Cardiac septum (tissue), 1 donor: Measurements from ENCODE around the gene MPV17L. TPM values are rescaled to one million over a fixed set of nuclear protein-coding genes. Genes with fewer than 3 reads are reported as not detected.
"Not testable (repeated sequence)": the region's sequence is repeated elsewhere in the genome, so short reads cannot be mapped to it uniquely, and the experiment has no call there.

Experiments
- DNase-seq: peaks from one replicate; pipeline ENCODE4 v3.0.0-alpha.2; 2020; ENCODE audit warnings: low spot score
- intact Hi-C: fragments of 100-400 bp; cut with DNase I; formaldehyde crosslinking; loops from one replicate; pipeline ENCODE4 v1.14.0; 2022
- long read RNA-seq: library from polyadenylated mRNA; unstranded; transcript quantifications from one replicate; pipeline ENCODE4 v2.0.0, GENCODE V29; 2021
- total RNA-seq: library from RNA; stranded (reverse); fragmentation: NEBNext Ultra II Directional; extraction: Animal tissue kit (Norgen Biotek cat#: 25700); gene quantifications from one replicate; pipeline ENCODE4 v1.2.1, GENCODE V29; 2021
- donor health status: DM: no; HTN: no; CAD: no.

Gene MPV17L
- 5.4 TPM for total RNA-seq
- long read RNA-seq, partial matches to known transcripts: 0 of 1 reads
- long read RNA-seq, other reads (novel, unspliced or antisense): 0 of 1 reads

- DNase-seq, intact Hi-C loops: not testable (repeated sequence)
Measured at GRCh38 chr16:15395631-15396508, at the start of gene MPV17L. TSS of gene MPV17L (plus strand) at chr16:15395754. CDS start at chr16:15395898, 144 bp downstream.

GRCh38 chr16:15348721-15349120 is 46.8 kb upstream of the MPV17L start:
- intact Hi-C loops: not testable (repeated sequence)

DNA sequence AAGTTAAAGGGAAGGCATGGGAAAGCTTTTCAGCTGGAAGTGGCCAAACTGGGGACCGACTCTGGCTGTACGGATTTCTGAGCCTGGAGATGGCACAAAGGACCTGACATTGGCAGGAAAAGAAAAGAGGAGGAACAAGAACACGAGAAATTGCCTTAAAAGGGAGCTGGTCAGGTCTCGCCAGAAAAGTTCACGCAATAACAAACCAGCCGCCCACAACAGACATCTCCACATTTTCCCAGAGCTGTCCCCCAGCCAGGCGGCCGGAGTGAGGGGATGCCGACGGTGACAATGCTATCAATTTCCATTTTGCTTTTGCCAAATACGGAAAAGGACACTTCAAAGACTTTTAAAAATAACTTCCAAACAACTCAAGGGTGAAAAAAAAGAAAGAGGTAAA is 44.3 kb upstream of the MPV17L start:
- intact Hi-C loops, DNase-seq: not testable (repeated sequence)

More at GRCh38 chr16:15348721-15349120, 46.8 kb upstream of the MPV17L start:
- DNase-seq: not testable (repeated sequence)

DNA sequence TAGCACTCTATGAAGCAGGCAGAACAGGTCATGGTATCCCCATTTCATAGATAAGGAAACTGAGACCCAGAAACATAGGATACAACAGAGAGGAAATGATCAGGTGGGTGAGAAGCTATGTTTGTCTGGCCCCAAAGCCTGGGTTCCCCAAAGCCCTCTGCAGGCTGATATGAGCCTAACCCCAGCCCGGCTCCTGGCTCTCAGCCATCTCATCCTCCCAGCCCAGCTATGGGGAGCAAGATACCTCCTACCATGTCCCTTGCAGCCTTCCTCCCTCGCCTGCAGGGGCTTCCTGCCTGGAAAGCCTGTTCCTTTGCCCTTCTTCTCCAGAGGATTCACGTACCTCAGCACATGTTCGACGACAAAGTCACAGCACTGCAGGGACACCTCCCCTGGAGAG is 43.8 kb upstream of the MPV17L start:
- intact Hi-C loops, DNase-seq: not testable (repeated sequence)

- DNase-seq, intact Hi-C loops: not testable (repeated sequence)
Measured at GRCh38 chr16:15352852-15353251, 42.7 kb upstream of the MPV17L start.

GRCh38 chr16:15354846-15355245 is 40.7 kb upstream of the MPV17L start:
- intact Hi-C loops, DNase-seq: not testable (repeated sequence)

GRCh38 chr16:15357495-15357894 is 38.1 kb upstream of the MPV17L start:
- intact Hi-C loops, DNase-seq: not testable (repeated sequence)

DNA sequence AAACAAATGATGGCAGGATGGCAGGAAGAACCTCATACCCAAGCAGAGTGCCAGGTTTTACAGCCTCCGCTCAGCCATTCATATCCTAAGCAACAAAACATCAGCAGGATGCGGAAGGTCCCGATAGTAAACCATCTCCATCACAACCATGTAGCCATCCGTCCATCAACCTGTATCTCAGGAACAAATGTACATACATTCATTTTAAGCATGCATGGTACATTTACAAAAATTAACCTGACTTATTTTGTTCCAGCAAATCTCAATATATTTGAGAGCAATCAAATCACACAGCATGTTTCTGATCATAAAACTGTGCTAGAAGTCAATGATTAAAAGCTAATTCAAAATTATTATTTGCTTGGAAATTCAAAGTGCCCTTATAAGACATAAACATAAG is 17.4 kb upstream of the MPV17L start, which contains the start of gene NPIPA5:
Gene NPIPA5, minus strand, starts transcription at position 101 of the 400 bp plus-strand sequence. Its CDS starts 0 bp downstream, at position 101.
- intact Hi-C loops, DNase-seq: not testable (repeated sequence)

- intact Hi-C loops, DNase-seq: not testable (repeated sequence)
Measured at GRCh38 chr16:15382810-15383209, 12.7 kb upstream of the MPV17L start.

DNA sequence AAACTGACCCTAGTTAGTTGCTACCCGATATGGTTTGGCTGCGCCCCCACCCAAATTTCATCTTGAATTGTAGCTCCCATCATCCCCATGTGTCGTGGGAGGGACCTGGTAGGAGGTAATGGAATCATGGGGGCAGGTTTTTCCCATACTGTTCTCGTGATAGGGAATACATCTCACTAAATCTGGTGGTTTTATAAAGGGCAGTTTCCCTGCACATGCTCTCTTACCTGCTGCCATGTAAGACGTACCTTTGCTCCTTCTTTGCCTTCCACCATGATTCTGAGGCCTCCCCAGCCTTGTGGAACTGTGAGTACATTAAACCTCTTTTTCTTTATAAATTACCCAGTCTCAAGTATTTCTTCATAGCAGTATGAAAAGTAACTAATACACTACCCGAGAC is 7.5 kb upstream of the MPV17L start:
- intact Hi-C loops, DNase-seq: not testable (repeated sequence)

- DNase-seq, intact Hi-C loops: not testable (repeated sequence)
Measured at GRCh38 chr16:15389916-15390315, 5.6 kb upstream of the MPV17L start.

DNA sequence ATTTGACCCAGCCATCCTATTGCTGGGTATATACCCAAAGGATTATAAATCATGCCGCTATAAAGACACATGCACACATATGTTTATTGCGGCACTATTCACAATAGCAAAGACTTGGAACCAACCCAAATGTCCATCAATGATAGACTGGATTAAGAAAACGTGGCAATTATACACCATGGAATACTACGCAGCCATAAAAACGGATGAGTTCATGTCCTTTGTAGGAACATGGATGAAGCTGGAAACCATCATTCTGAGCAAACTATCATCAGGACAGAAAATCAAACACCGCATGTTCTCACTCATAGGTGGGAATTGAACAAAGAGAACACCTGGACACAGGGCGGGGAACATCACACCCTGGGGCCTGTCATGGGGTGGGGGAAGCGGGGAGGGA is 2.5 kb upstream of the MPV17L start:
- intact Hi-C loops, DNase-seq: not testable (repeated sequence)

GRCh38 chr16:15396509-15396829 is 915 bp downstream of the MPV17L start:
- intact Hi-C loops, DNase-seq: not testable (repeated sequence)

- intact Hi-C loops: no loop called here
- DNase-seq: no peak
Measured at GRCh38 chr16:15396948-15397594, 1.5 kb downstream of the MPV17L start.

- intact Hi-C loops: no loop called here
- no peak for DNase-seq
Measured at GRCh38 chr16:15398618-15399316, 3.2 kb downstream of the MPV17L start.

DNA sequence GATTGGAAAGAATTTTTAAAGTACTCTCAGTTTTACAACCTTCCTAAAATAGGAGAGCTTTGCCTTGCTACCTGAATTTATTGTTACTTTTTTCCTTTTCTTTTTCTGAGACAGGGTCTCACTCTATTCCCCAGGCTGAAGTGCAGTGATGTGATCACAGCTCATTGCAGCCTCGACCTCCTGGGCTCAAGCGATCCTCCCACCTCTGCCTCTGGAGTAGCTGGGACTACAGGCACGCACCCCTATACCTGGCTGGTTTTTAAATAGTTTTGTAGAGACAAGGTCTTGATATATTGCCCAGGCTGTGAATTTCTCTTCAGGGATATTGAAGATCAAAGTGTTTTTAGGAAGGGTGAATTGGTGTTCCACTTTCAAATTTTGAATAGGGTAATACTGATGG is 3.8 kb downstream of the MPV17L start:
- intact Hi-C loops: no loop called here
- DNase-seq: no peak

- intact Hi-C loops: not testable (repeated sequence)
Measured at GRCh38 chr16:15400314-15400713, 4.8 kb downstream of the MPV17L start.

GRCh38 chr16:15401972-15402371 is 6.4 kb downstream of the MPV17L start:
- intact Hi-C loops: no loop called here
- no peak for DNase-seq

More at GRCh38 chr16:15400314-15400713, 4.8 kb downstream of the MPV17L start:
- not testable (repeated sequence) for DNase-seq

- intact Hi-C loops: no loop called here
- DNase-seq: no peak
Measured at GRCh38 chr16:15403392-15403995, 7.9 kb downstream of the MPV17L start.
